Suprapubic skin (tissue), 4 donors: Measurements from ENCODE around the gene SLC25A23. TPM values are rescaled to one million over a fixed set of nuclear protein-coding genes. Genes with fewer than 3 reads are reported as not detected.

ENCODE experiments used
- DNase-seq, 2 donors: peaks; one replicate each; pipeline ENCODE4 v3.0.0-alpha.2; 2019; ENCODE audit warnings: low spot score in 2 of 2
- H3K27ac ChIP-seq: fragments of 200-600 bp; sonication (generic); one replicate; pipeline ENCODE4 v1.5.1; 2019
- H3K27me3 ChIP-seq: fragments of 200-600 bp; sonication (generic); one replicate; pipeline ENCODE4 v1.5.1; 2019
- H3K36me3 ChIP-seq: fragments of 200-600 bp; sonication (generic); one replicate; pipeline ENCODE4 v1.5.1; 2019
- H3K4me1 ChIP-seq: fragments of 200-600 bp; sonication (generic); one replicate; pipeline ENCODE4 v1.5.1; 2019
- H3K4me3 ChIP-seq: fragments of 200-600 bp; sonication (generic); one replicate; pipeline ENCODE4 v1.5.1; 2019; ENCODE audit warnings: mild to moderate bottlenecking
- H3K9me3 ChIP-seq: fragments of 200-600 bp; sonication (generic); one replicate; pipeline ENCODE4 v1.5.1; 2019
- EP300 ChIP-seq: sonication (generic); formaldehyde crosslinking; IDR thresholded peaks from one replicate; pipeline ENCODE4 v1.6.1; 2017; ENCODE audit warnings: antibody characterized with exemption
- POLR2A ChIP-seq, 2 donors: fragments of 450-650 bp; IDR thresholded peaks; one replicate each; pipeline ENCODE4 v1.6.1; 2017; ENCODE audit warnings: antibody characterized with exemption in 2 of 2, mild to moderate bottlenecking in 2 of 2, moderate library complexity in 2 of 2
- POLR2AphosphoS5 ChIP-seq, 3 donors: sonication (generic); formaldehyde crosslinking; IDR thresholded peaks; one replicate each; pipeline ENCODE4 v1.6.1; 2017; ENCODE audit warnings: antibody characterized with exemption in 3 of 3
- WGBS: methylation state at CpG from one replicate; pipeline ENCODE4 v1.1.5; 2018; 5-methylcytosine and 5-hydroxymethylcytosine counted together
- total RNA-seq, 4 donors: library from RNA; depleted of rRNA; stranded (reverse); fragments of >200 nt; gene quantifications; one replicate each; pipeline ENCODE4 v1.1.0, GENCODE V29; 2016
- TF ChIP-seq, protein P1 (sequence below), 2 donors: fragments of 200-600 bp in 1 of 2; fragments of 450-650 bp in 1 of 2; sonication (generic) in 1 of 2; IDR thresholded peaks; one replicate each; pipeline ENCODE4 v1.5.1; 2016 to 2019; ENCODE audit warnings: antibody characterized with exemption in 2 of 2, mild to moderate bottlenecking in 1 of 2, moderate library complexity in 1 of 2

The SLC25A23 gene
- total RNA-seq, 4 donors from 2014 or later, result 39.5 to 76.3 (median 61.6) TPM

DNA sequence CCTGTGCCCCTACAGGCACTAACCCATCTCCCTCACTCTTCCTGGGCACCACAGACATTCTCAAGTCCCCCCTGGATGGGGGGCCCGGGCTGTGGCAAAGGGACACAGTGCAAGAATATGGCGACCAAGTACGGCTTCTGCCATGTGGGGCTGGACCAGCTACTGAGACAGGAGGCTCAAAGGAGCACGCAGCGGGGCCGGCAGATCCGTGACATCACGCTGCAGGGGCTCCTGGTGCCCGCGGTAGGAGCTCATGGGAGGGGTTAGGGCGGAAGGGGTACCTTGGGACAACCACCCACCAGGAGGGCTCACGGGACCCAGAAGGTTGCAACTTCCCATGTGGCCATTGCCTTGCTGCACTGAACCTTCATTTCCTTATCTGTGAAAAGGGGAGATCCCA is 63.3 kb downstream of the SLC25A23 start:
- Histone ChIP-seq H3K4me3 (no peak overlapping the region), H3K27me3 (no peaks in the 10 kb centered on the region), H3K9me3 (no peaks in the 10 kb centered on the region), H3K36me3 (no peaks in the 10 kb centered on the region), H3K4me1 (peaks cover 18% of the 10 kb centered on the region), H3K27ac (no peak overlapping the region)
- no peak for DNase-seq
- TF ChIP-seq POLR2AphosphoS5 (IDR thresholded peaks at IDR 0.05), result no peak
- 100% methylated on average over 2 of the region's 12 CpGs for WGBS

DNA sequence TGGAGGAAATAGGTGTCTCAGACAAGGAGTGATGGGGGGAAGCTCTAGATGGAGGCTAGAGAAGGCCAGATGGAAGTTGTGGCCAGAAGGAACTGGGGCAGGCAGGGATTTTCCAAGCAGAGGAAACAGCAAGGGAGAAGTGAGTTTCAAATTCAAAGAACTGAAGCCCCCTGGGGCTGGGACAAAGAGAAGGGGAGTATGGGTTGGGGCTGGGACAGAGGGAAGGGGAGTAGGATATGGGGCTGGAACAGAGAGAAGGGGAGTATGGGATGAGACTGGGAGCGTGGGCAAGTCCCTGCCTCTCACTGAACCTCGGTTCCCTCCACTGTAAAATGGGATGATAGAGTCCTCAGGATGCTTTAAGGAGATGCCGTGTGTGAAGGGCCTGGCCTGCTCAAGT is 64.8 kb downstream of the SLC25A23 start:
- WGBS, result 92% methylated on average over 3 of the region's 3 CpGs
- no peaks in the 10 kb centered on the region for H3K9me3 ChIP-seq
- H3K4me3 ChIP-seq, result no peak overlapping the region
- TF ChIP-seq EP300 (no peak), POLR2AphosphoS5 (IDR thresholded peaks at IDR 0.05) (no peak), POLR2A (IDR thresholded peaks at IDR 0.05) (no peak)
- TF ChIP-seq, protein P1, sequence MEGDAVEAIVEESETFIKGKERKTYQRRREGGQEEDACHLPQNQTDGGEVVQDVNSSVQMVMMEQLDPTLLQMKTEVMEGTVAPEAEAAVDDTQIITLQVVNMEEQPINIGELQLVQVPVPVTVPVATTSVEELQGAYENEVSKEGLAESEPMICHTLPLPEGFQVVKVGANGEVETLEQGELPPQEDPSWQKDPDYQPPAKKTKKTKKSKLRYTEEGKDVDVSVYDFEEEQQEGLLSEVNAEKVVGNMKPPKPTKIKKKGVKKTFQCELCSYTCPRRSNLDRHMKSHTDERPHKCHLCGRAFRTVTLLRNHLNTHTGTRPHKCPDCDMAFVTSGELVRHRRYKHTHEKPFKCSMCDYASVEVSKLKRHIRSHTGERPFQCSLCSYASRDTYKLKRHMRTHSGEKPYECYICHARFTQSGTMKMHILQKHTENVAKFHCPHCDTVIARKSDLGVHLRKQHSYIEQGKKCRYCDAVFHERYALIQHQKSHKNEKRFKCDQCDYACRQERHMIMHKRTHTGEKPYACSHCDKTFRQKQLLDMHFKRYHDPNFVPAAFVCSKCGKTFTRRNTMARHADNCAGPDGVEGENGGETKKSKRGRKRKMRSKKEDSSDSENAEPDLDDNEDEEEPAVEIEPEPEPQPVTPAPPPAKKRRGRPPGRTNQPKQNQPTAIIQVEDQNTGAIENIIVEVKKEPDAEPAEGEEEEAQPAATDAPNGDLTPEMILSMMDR (IDR thresholded peaks at IDR 0.05), result no peak
- no peaks in the 10 kb centered on the region for H3K27me3 ChIP-seq
- H3K36me3 ChIP-seq, result peaks cover 4% of the 10 kb centered on the region
- H3K4me1 ChIP-seq, result peaks cover 18% of the 10 kb centered on the region
- no peak for DNase-seq
- H3K27ac ChIP-seq, result no peak overlapping the region

DNA sequence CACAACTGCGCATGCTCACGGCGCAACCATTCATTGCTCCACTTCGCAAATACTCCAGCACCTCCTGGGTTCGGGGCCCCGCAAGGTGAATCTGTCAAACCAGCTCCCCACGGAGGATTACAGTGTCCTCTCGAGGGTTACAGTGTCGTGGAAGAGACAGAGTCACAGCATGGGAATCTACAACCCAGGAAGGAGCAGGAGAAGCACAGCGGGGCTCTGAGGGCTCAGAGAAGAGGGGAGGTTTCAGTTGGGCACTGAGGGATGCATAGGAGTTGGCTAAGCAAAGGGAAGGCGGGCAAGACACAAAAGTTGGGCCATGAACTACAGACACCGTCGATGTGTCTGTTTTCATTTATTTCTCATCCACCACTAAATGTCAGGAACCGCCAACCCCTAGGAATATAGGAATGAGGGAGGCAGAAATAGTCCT is 65.6 kb downstream of the SLC25A23 start:
- WGBS, result 41% methylated on average over 10 of the region's 14 CpGs
- TF ChIP-seq POLR2AphosphoS5 (IDR thresholded peaks at IDR 0.05) (no peak), POLR2A (IDR thresholded peaks at IDR 0.05) (no peak), EP300 (no peak)
- TF ChIP-seq, protein P1 (IDR thresholded peaks at IDR 0.05), result no peak
- Histone ChIP-seq H3K27ac (peak overlapping the region; percentile 91), H3K27me3 (no peaks in the 10 kb centered on the region), H3K36me3 (peaks cover 13% of the 10 kb centered on the region), H3K4me3 (peak overlapping the region; percentile 82), H3K9me3 (no peaks in the 10 kb centered on the region), H3K4me1 (peaks cover 18% of the 10 kb centered on the region)
- DNase-seq, result no peak

DNA sequence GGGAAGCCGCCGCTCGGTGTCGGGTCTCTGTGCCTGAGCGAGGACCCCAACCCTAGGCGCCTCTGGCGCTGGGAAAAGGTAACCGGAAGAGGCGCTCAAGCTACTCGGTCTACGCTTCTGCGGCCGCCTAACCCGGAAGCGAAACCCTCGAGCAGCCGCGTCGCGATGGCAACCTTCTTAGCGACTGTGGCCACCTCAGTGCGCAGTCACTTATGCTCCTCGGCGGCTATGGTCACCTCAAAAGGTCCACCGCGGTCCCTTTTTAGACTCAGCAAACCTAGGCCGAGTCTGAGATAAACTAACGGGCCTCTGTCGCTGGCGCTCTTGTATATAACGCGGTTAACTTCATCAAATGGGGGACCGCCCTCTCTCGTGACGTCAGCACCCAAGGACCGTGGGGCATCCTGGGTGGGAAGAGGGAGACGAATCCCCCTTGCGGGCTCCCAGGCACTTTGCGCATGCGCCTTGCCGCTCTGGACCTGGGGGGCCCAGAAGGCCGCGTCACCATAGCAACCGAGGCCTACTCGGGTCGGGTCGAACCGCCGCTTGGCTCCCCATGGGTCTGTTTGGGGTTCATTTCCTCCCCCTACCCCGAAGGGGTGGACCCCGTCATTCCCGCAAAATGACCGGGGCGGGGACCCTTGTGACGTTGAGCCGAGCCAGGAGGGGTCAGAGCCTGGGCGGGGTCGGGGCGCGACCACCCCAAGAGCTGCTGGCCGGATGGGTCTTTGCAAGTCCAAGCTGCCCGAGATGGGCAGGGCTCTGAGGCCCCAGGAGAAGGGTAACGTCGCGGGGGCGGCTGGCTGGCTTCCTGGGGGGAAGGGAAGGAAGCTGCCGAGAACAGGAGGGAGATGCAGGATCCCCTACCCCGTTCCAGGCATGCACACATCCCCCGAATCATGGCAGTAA is 66.3 kb downstream of the SLC25A23 start, which contains the start of gene GTF2F1:
Gene GTF2F1 (minus strand): TSS at position 91 of the 909 bp plus-strand sequence. CDS start 169 bp downstream, outside the sequence.
- DNase-seq, result peak; percentile 96
- peaks cover 18% of the 10 kb centered on the region for H3K4me1 ChIP-seq
- TF ChIP-seq POLR2A (IDR thresholded peaks at IDR 0.05) (no peak), EP300 (no peak), POLR2AphosphoS5 (IDR thresholded peaks at IDR 0.05) (peak in 1 of 3 donors; percentile 56)
- TF ChIP-seq, protein P1 (IDR thresholded peaks at IDR 0.05), result no peak
- no peaks in the 10 kb centered on the region for H3K27me3 ChIP-seq
- peak within 1 kb of the TSS; percentile 91 for H3K27ac ChIP-seq
- H3K36me3 ChIP-seq, result peaks cover 19% of the 10 kb centered on the region
- WGBS, result 0% methylated on average over 27 of the region's 69 CpGs
- no peaks in the 10 kb centered on the region for H3K9me3 ChIP-seq
- peak within 1 kb of the TSS; percentile 82 for H3K4me3 ChIP-seq

DNA sequence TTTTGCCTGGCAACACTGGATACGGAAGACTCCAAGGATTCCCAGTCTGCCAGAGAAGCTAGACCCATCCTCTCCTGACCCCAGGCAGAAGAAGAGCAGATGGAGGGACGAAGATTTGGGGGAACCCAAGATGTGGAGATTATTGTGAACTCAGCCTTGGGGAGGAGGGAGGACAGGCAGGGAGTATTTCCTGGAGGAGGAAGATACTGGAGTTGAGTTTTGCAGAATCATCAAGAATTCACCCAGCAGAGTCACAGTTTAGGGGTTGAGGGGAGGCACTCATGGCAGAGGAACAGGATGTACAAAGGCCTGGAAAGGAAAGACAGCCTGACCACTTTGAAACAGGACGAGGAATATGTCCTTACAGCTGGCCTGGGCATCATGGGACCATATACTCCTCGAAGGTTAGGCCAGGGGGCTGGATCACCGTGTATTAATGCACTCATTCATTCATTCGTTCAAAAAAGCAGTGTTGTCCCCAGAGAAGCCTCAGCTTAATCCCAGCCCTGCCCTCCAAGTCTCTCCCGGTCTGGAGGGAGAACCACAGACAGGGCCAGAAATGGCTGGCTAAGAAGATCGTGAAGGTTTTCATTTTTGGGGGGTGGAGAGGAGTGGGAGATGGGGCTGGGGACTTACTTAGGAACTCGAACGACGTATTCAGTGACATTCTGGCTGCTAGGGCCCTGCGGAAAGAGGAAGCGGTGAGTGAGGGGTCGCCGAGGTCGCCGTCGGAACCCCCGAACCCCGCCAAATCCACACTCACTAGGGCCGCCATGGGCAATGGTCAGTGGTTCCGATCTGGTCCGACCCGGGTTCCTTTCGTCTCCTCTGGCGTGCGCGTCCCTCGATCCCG is 67.1 kb downstream of the SLC25A23 start:
- peaks cover 18% of the 10 kb centered on the region for H3K4me1 ChIP-seq
- TF ChIP-seq POLR2AphosphoS5 (IDR thresholded peaks at IDR 0.05) (no peak), POLR2A (IDR thresholded peaks at IDR 0.05) (no peak), EP300 (no peak)
- TF ChIP-seq, protein P1 (IDR thresholded peaks at IDR 0.05), result no peak
- DNase-seq, result no peak
- no peaks in the 10 kb centered on the region for H3K9me3 ChIP-seq
- peaks cover 28% of the 10 kb centered on the region for H3K36me3 ChIP-seq
- 6% methylated on average over 29 of the region's 30 CpGs for WGBS
- H3K27ac ChIP-seq, result peak overlapping the region; percentile 91
- H3K27me3 ChIP-seq, result no peaks in the 10 kb centered on the region
- peak overlapping the region; percentile 82 for H3K4me3 ChIP-seq

Other genes with a start within 250 kb of the SLC25A23 start
- 10 to 100 TPM; 16.0 to 29.0 (median 22.7) TPM for gene MLLT1, start 179.8 kb downstream of the SLC25A23 start, total RNA-seq
- 10 to 100 TPM; 22.2 to 81.4 (median 51.8) TPM for gene ACER1, start 126.2 kb downstream of the SLC25A23 start, total RNA-seq
- 10 to 100 TPM; 48.7 to 75.0 (median 72.0) TPM for gene CLPP, start 98.3 kb downstream of the SLC25A23 start, total RNA-seq
- 10 to 100 TPM; 34.1 to 74.4 (median 56.9) TPM for gene ALKBH7, start 87.0 kb downstream of the SLC25A23 start, total RNA-seq
- gene PSPN, start 83.9 kb downstream of the SLC25A23 start, total RNA-seq, result 1 to 10 TPM in 3 of 4 donors, under 1 TPM in 1; 0.40 to 1.8 (median 1.4) TPM
- 10 to 100 TPM; 31.4 to 46.7 (median 39.4) TPM for gene GTF2F1, start 66.6 kb downstream of the SLC25A23 start, total RNA-seq
- gene KHSRP, start 35.0 kb downstream of the SLC25A23 start, total RNA-seq, result 100 to 1,000 TPM; 127 to 160 (median 139) TPM
- gene SLC25A41, start 26.0 kb downstream of the SLC25A23 start, total RNA-seq, result not detected
- gene CRB3, start 4.5 kb upstream of the SLC25A23 start, total RNA-seq, result 100 to 1,000 TPM in 1 of 4 donors, 10 to 100 TPM in 3; 67.3 to 113 (median 76.1) TPM
- 1 to 10 TPM in 3 of 4 donors, under 1 TPM in 1; 0.23 to 3.7 (median 1.5) TPM for gene DENND1C, start 22.0 kb upstream of the SLC25A23 start, total RNA-seq
- gene TUBB4A, start 42.5 kb upstream of the SLC25A23 start, total RNA-seq, result 10 to 100 TPM in 1 of 4 donors, 1 to 10 TPM in 3; 2.1 to 13.9 (median 3.4) TPM
- gene TNFSF9, start 71.2 kb upstream of the SLC25A23 start, total RNA-seq, result 1 to 10 TPM; 1.0 to 2.9 (median 1.7) TPM
- under 1 TPM in 1 of 4 donors, not detected in 3; 0.97 TPM for gene CD70, start 131.4 kb upstream of the SLC25A23 start, total RNA-seq
- not detected for gene TNFSF14, start 210.4 kb upstream of the SLC25A23 start, total RNA-seq